HL-60/S4 treated with phorbol 12-myristate 13-acetate at 8.2 ng/mL for 4 days and 3 days (cell line): ENCODE measurements around the gene ADD1.

Source experiments
- in situ Hi-C: fragments of 300-500 bp; cut with MboI; formaldehyde crosslinking; loops from 2 replicates; pipeline ENCODE4 v1.15.0; 2022; ENCODE audit warnings: low sequenced_read_pairs

ADD1 gene

GRCh38 chr4:2843263-2843940, at the start of gene ADD1:
Gene ADD1, plus strand, starts transcription at chr4:2843844. Its CDS starts 32,072 bp downstream, at chr4:2875916.
- in situ Hi-C loops, result no loop called here

- in situ Hi-C loops, result no loop called here
These were observed 49.0 kb upstream of the ADD1 start for GRCh38 chr4:2794486-2795299.

- in situ Hi-C loops, result no loop called here
These were observed 48.2 kb upstream of the ADD1 start for GRCh38 chr4:2795300-2795892.

GRCh38 chr4:2795893-2796848, 47.5 kb upstream of the ADD1 start:
- in situ Hi-C loops, result no loop called here

GRCh38 chr4:2796849-2797544, 46.6 kb upstream of the ADD1 start:
- in situ Hi-C loops, result no loop called here

DNA sequence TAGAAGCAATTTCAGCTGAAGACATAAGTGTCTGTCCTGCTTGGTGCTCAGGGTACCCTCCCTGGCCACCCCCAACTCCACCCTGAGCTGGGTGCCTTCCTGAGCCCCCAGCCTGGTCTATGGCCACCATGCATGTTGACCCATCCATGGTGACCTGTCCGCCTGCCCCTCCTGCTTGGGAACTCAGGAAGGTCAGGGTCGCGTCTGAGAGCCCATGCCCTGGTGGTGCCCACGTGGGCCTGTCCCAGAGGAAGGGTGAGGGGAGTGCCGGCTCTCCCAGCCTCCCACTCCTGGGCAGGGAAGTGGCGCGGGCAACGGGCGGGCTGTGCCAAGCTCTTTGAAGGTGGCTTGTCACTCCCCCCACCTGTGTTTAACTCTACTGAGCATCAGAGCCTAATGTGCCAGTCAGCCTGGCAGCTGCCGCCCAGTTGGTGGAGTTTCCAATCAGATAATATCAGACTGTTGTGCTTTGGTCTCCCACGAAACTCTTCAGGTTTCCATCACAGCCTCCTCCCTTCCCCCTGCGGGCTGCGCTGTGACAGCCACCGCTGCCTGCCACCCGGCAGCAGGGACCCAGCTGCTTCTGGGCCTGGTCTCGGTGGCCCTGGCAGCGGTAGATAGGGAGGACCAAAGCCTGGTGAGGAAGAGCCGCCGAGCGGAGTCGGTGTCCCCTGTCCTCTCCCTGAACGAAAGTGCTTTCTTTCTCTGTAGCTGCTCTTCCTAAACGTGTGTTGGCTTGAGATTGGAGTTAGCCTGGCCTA, 45.9 kb upstream of the ADD1 start:
- in situ Hi-C loops, result no loop called here

DNA sequence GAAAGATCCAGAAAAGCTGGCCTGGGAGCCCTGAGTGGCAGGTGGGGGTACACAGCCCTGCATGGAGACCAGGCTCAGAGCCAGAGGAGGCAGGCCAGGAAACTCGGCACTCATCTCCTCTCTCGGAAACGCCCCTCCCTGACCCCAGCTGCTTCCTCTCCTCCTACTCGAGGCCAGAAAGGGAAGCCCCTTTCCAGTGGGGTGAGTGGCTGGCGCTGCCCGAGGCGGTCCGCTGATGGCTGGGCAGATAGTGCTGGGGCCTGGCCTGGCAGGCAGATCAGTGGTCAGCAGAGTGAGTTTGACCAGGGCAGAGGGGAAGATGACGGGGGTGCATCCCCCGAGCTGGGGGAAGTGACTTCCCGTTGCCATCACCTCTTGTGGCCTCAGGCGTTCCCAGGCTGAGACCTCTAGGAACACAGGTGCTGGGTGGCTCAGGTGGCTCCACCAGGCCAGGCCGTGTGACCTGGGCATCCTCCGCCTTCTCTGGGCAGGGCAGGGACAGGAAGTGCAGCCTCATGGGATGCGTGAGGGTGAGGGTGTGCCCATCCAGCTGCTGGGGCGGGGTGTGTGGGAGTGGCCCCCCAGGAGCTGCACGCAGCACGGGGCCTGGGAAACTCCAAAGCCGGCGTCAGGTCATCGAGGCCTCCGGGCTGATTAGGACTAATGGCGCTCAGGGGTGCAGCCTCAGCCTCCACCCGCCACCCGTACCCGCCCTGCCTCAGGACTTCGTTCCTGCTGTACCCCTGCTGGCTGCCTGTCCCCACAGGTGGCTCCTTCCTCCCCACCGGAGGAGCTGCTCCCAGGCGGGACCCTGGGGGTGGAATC, 45.0 kb upstream of the ADD1 start:
- in situ Hi-C loops, result no loop called here

GRCh38 chr4:2799224-2799911, 44.3 kb upstream of the ADD1 start:
- in situ Hi-C loops, result no loop called here

GRCh38 chr4:2799971-2800690, 43.5 kb upstream of the ADD1 start:
- in situ Hi-C loops, result no loop called here

GRCh38 chr4:2800691-2801596, 42.7 kb upstream of the ADD1 start:
- in situ Hi-C loops, result no loop called here

DNA sequence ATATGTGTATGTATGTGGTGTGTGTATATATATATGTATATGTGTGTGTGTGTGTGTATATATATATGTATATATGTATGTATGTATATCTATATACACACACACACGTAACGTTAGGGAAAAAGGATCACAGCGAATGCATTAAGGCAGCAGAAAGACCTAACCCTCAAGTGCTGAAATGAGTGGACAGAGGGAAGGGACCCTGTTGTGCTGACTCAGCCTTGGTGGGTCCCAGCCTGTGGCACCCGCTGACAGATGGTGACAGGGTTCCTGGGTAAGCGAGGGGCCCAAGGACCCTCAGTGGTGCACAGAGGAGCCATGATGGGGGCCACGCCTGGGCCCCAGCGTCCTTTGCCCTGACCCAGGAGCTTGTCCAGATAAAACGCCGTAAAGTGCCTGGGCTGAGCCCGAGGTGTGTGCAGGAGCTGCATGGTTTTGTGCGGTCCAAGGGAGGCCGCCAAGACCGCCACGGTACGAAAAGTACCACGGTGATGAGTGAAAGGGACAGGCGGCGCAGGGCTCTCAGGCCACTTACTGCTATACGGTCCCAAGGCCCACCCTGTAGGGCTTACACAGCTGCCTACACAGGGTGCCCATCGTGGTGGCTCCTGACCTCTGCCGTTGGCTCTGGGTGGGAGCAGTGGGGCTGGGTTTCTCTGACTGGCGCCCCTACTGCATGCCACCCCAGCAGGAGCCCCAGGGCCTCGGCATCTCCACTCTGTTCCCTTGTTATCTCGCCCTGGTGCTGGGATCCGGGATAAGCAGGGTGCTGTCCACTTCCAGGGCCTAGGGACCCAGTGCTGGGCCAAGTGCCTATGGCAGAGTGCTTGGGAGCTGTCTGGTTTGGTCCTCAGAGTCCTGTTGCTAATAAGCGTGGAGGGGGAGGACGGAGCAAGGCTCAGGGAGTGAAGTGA, 40.8 kb upstream of the ADD1 start:
- in situ Hi-C loops, result no loop called here

- in situ Hi-C loops, result no loop called here
These were observed 39.8 kb upstream of the ADD1 start for GRCh38 chr4:2803624-2804448.

DNA sequence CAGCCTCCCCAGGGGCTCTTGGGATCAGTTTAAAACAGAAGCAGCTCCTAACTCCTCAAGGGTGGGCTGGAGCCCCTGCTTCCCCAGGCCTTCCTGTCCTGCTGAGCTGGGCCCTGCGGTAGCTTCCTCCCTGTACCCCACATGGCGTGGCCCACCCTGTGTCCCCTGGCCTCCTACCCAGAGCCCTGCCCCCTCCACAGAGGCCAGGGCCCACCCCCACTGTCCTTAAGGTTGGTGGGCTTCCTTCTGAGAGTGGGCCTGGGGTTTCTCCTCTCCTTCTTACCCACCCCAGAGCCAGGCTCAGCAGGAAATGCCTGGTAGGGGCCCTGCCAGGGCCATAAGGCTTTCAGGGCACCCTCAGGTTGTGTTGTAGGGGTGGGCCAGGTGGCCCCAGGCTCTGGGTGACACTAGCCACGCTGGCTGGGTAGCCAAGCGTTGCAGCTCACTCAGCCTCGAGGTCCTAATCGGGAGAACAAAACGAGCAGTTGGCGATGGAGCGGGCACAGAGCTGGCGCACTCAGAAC, 39.1 kb upstream of the ADD1 start:
- in situ Hi-C loops, result no loop called here

DNA sequence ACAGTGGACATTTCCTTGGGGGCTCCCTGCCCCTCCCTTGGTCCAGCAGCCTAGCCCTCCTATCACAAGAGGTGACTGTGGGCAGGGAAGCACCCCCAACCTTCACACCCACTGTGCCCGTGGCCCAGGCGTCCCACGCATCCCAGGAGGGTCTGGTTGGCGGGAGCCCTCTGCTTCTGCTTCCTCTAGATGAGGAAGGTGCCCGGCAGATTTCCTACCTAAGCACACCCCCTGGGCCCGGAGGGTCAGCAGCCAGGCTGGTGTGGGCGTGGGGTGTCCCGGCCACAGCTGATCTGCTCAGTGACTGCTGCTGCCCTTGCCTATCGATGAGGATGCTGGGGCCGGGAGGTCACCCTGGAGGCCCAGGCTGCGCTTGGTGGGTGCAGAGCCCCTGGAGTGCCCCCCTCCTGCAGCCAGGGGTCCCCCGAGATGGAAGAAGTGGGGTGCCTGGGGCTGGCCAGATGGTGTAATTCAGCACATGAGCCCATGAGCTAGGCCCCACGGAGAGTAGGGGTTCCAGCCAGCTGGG, 38.6 kb upstream of the ADD1 start:
- in situ Hi-C loops, result no loop called here
